Endothelial cell of umbilical vein (primary cell): Measurements from ENCODE around the gene DCLK2. TPM values are rescaled to one million over a fixed set of nuclear protein-coding genes. Genes with fewer than 3 reads are reported as not detected.

Experiments
- BruUV-seq: library from RNA; stranded (reverse); fragments of 400-500 nt; replicated peaks from 2 replicates; lab custom pipeline; 2021; lab: Mats Ljungman, UMichigan
- CTCF ChIA-PET: fragments of 300-600, 350-600 bp; sonication (Branson Sonifier 250); formaldehyde crosslinking; loops from one replicate; lab custom pipeline; 2021; ENCODE audit warnings: antibody characterized with exemption, inconsistent platforms; lab: Charles Lee
- POLR2A ChIA-PET: fragments of 300-600, 350-600 bp; sonication (Branson Sonifier 250); formaldehyde crosslinking; loops from one replicate; lab custom pipeline; 2021; ENCODE audit warnings: antibody characterized with exemption, inconsistent platforms; lab: Charles Lee
- DNase-seq: peaks from one replicate; pipeline ENCODE4 v3.0.0-alpha.2; 2011; ENCODE audit warnings: low read depth, low spot score
- FAIRE-seq: peaks from 2 replicates; lab custom pipeline; 2011; peaks lifted over from hg19 to GRCh38; lab: Jason Lieb, UNC
- H2AFZ ChIP-seq: 2 replicates; pipeline ENCODE4 v1.6.0; 2012; ENCODE audit warnings: low read depth, low read length, control low read depth, inconsistent platforms
- H3K27ac ChIP-seq: 2 replicates; pipeline ENCODE4 v1.5.1; 2011; ENCODE audit warnings: low read depth, mild to moderate bottlenecking, control low read depth, low read length, moderate library complexity; ENCODE audit not compliant: insufficient read depth
- H3K27me3 ChIP-seq, 2 experiments: 2 replicates each; pipeline versions ENCODE4 v1.6.0 to v1.6.1; 2011; ENCODE audit warnings: low read length in 2 of 2, mixed read lengths in 1 of 2; ENCODE audit not compliant: control insufficient read depth in 2 of 2, insufficient read depth in 2 of 2
- H3K36me3 ChIP-seq, 2 experiments: 2 replicates in 1 of 2; 3 replicates in 1 of 2; pipeline ENCODE4 v1.5.1; 2011; ENCODE audit warnings: low read length in 2 of 2, mild to moderate bottlenecking in 1 of 2, moderate library complexity in 1 of 2; ENCODE audit not compliant: control insufficient read depth in 2 of 2, insufficient read depth in 2 of 2; ENCODE audit errors: extremely low read depth in 1 of 2
- H3K4me1 ChIP-seq: 3 replicates; pipeline ENCODE4 v1.5.1; 2011; ENCODE audit warnings: mild to moderate bottlenecking, low read length; ENCODE audit not compliant: control insufficient read depth, insufficient read depth; ENCODE audit errors: extremely low read depth
- H3K4me2 ChIP-seq: 2 replicates; pipeline ENCODE4 v1.6.1; 2011; ENCODE audit warnings: low read length, control low read depth, mixed read lengths; ENCODE audit not compliant: insufficient read depth
- H3K4me3 ChIP-seq, 3 experiments: fragments of 200-600 bp in 1 of 3; sonication (generic), shearing (Covaris generic) in 1 of 3; replicated peaks in 1 of 3; 2 replicates each; pipeline ENCODE4 v1.5.1; 2011 to 2016; ENCODE audit warnings: control low read depth in 3 of 3, low read length in 3 of 3, mild to moderate bottlenecking in 2 of 3, inconsistent platforms in 1 of 3, low read depth in 1 of 3, moderate library complexity in 1 of 3; ENCODE audit not compliant: insufficient read depth in 1 of 3
- H3K79me2 ChIP-seq: 2 replicates; pipeline ENCODE4 v1.6.0; 2012; ENCODE audit warnings: low read length, inconsistent platforms; ENCODE audit not compliant: control insufficient read depth, insufficient read depth
- H3K9ac ChIP-seq: replicated peaks from 2 replicates; pipeline ENCODE3; 2011; ENCODE audit warnings: low read length, control low read depth; ENCODE audit not compliant: insufficient read depth; ENCODE audit errors: extremely low read depth
- H3K9me1 ChIP-seq: replicated peaks from 3 replicates; pipeline ENCODE4 v1.6.0; 2011; ENCODE audit warnings: mild to moderate bottlenecking, low read length; ENCODE audit not compliant: control insufficient read depth, insufficient read depth; ENCODE audit errors: extremely low read depth
- H3K9me3 ChIP-seq: replicated peaks from 2 replicates; pipeline ENCODE4 v1.5.1; 2012; ENCODE audit warnings: low read length, inconsistent platforms; ENCODE audit not compliant: control insufficient read depth, insufficient read depth
- H4K20me1 ChIP-seq: replicated peaks from 2 replicates; pipeline ENCODE3; 2011; ENCODE audit warnings: mild to moderate bottlenecking, low read length; ENCODE audit not compliant: control insufficient read depth, insufficient read depth; ENCODE audit errors: extremely low read depth
- CTCF ChIP-seq, 2 donors: IDR thresholded peaks; 1 replicate in 1 of 2; 2 replicates in 1 of 2; pipeline ENCODE4 v1.5.1; 2011; ENCODE audit warnings: low read length in 2 of 2, mild to moderate bottlenecking in 2 of 2, moderate library complexity in 2 of 2, control low read depth in 1 of 2, inconsistent platforms in 1 of 2, low read depth in 1 of 2; ENCODE audit not compliant: insufficient read depth in 1 of 2; ENCODE audit errors: extremely low read depth in 1 of 2
- EZH2 ChIP-seq: IDR thresholded peaks from 2 replicates; pipeline ENCODE4 v1.6.1; 2012; ENCODE audit warnings: borderline replicate concordance, low read depth, mild to moderate bottlenecking, moderate library complexity, low read length, inconsistent platforms; ENCODE audit not compliant: severe bottlenecking
- FOS ChIP-seq: IDR thresholded peaks from 2 replicates; pipeline ENCODE4 v1.6.1; 2011; ENCODE audit warnings: mild to moderate bottlenecking, low read length, moderate library complexity, borderline replicate concordance; ENCODE audit not compliant: insufficient read depth
- GATA2 ChIP-seq: IDR thresholded peaks from 2 replicates; pipeline ENCODE4 v1.7.0; 2011; ENCODE audit warnings: low read depth, mild to moderate bottlenecking, moderate library complexity, mixed read lengths, low read length; ENCODE audit not compliant: insufficient read length, insufficient read depth
- JUN ChIP-seq: IDR thresholded peaks from 2 replicates; pipeline ENCODE4 v1.6.1; 2011; ENCODE audit warnings: borderline replicate concordance, low read depth; ENCODE audit not compliant: insufficient read length, insufficient read depth
- MAX ChIP-seq: IDR thresholded peaks from 2 replicates; pipeline ENCODE4 v1.6.1; 2011; ENCODE audit not compliant: insufficient read depth, insufficient read length
- MYC ChIP-seq: IDR thresholded peaks from one replicate; pipeline ENCODE4 v1.6.1; 2011; ENCODE audit warnings: mild to moderate bottlenecking, low read depth, low read length
- POLR2A ChIP-seq: IDR thresholded peaks from 2 replicates; pipeline ENCODE4 v1.6.1; 2012; ENCODE audit warnings: low read depth, mild to moderate bottlenecking, control low read depth, low read length
- POLR2AphosphoS5 ChIP-seq: IDR thresholded peaks from 2 replicates; pipeline ENCODE4 v1.6.1; 2012; ENCODE audit warnings: low read depth, mild to moderate bottlenecking, control low read depth, low read length, moderate library complexity; ENCODE audit not compliant: insufficient read depth
- dilution Hi-C: fragments of 300-500 bp; cut with MboI; formaldehyde crosslinking; loops from one replicate; pipeline ENCODE4 v1.15.0; 2019; ENCODE audit warnings: low sequenced_read_pairs; ENCODE audit not compliant: extremely low pct_ligation_motif_present
- intact Hi-C: fragments of 100-400 bp; cut with micrococcal nuclease; formaldehyde crosslinking; loops from one replicate; pipeline ENCODE4 v1.10.0; 2022
- polyA plus RNA-seq, 4 experiments: library from polyadenylated mRNA; depleted of rRNA in 3 of 4; stranded (reverse) in 3 of 4; unstranded in 1 of 4; fragments of >200 nt; gene quantifications; 2 replicates each; pipeline versions ENCODE4 v1.2.1 to v1.2.3, GENCODE V29; 2011 to 2012; ENCODE audit warnings: missing spikeins in 1 of 4
- total RNA-seq: library from RNA; stranded (reverse); gene quantifications from 2 replicates; pipeline ENCODE4 v1.2.3, GENCODE V29; 2021

The DCLK2 gene
- total and polyA plus RNA-seq, 2 donors (not counting 3 experiments of a cell fraction or from before 2014, with no cell fraction given), result 1.7 to 4.7 TPM

GRCh38 chr4:150096625-150097024 lies 18.4 kb downstream of the DCLK2 start:
- no TSS peak for BruUV-seq
- Histone ChIP-seq H3K9ac (no peak overlapping the region), H3K9me1 (no peaks in the 10 kb centered on the region), H2AFZ (no peak overlapping the region), H3K27ac (no peak overlapping the region), H4K20me1 (no peaks in the 10 kb centered on the region), H3K4me2 (no peak overlapping the region), H3K79me2 (no peaks in the 10 kb centered on the region), H3K36me3 (no peaks in the 10 kb centered on the region), H3K4me3 (no peak overlapping the region), H3K27me3 (no peaks in the 10 kb centered on the region), H3K4me1 (no peaks in the 10 kb centered on the region), H3K9me3 (no peaks in the 10 kb centered on the region)
- intact Hi-C loops, result no loop called here
- no peak for FAIRE-seq
- no peak for TF ChIP-seq MYC
- TF ChIP-seq EZH2, result no peak
- TF ChIP-seq POLR2A, result no peak
- TF ChIP-seq GATA2, result no peak
- DNase-seq, result no peak
- POLR2A ChIA-PET, result no interaction called here
- dilution Hi-C loops, result no loop called here
- CTCF ChIA-PET, result interaction anchor here (2.4 kb wide), 1 partner anchor 113 kb away, joined by 10 read pairs; no protein-coding TSS in a partner anchor

- Histone ChIP-seq H3K9me1 (no peaks in the 10 kb centered on the region), H3K4me2 (no peak overlapping the region), H3K36me3 (no peaks in the 10 kb centered on the region), H3K4me1 (no peaks in the 10 kb centered on the region), H2AFZ (no peak overlapping the region), H3K9me3 (no peaks in the 10 kb centered on the region), H3K9ac (no peak overlapping the region), H4K20me1 (no peaks in the 10 kb centered on the region), H3K27me3 (no peaks in the 10 kb centered on the region), H3K79me2 (no peaks in the 10 kb centered on the region), H3K27ac (no peak overlapping the region), H3K4me3 (no peak overlapping the region)
- no peak for FAIRE-seq
- ChIA-PET CTCF (interaction anchor here (1.0 to 2.6 kb wide), 5 partner anchors 12 to 144 kb away, joined by 3 to 11 read pairs (median 5); partner anchors contain the start of gene DCLK2), POLR2A (interaction anchor here (0.6 kb wide), 1 partner anchor 11 kb away, joined by 5 read pairs; no protein-coding TSS in a partner anchor)
- dilution Hi-C loops (no loop called here), intact Hi-C loops (loop anchor here (2.0 kb wide), 1 partner anchor 19 kb away; the partner anchor contains the start of gene DCLK2)
- TF ChIP-seq MYC, result no peak
- TF ChIP-seq GATA2, result no peak
- TF ChIP-seq MAX, result no peak
- TF ChIP-seq CTCF (IDR thresholded peaks at IDR 0.05; ENCODE audit: extremely low read depth in 1 of 2, insufficient read depth in 1 of 2, low read depth in 1 of 2, low read length in 2 of 2), result no peak
- no peak for TF ChIP-seq FOS
- TF ChIP-seq POLR2A, result no peak
- no peak for TF ChIP-seq POLR2AphosphoS5
- TF ChIP-seq EZH2, result no peak
- no peak for TF ChIP-seq JUN
- peak; percentile 14 for DNase-seq
- no TSS peak for BruUV-seq
Observed at GRCh38 chr4:150098214-150098613, 20.0 kb downstream of the DCLK2 start.
